Small intestine (tissue), 7 donors: ENCODE data around the gene TASOR2. TPM values are rescaled to one million over a fixed set of nuclear protein-coding genes. Genes with fewer than 3 reads are reported as not detected.
A peak's percentile ranks its signal among the peaks of the same experiment; 100 is the strongest.

Experiments
- DNase-seq, 2 donors: peaks; one replicate each; pipeline versions ENCODE4 v3.0.0 to v3.0.0-alpha.2; 2013
- FAIRE-seq: peaks from 2 replicates; lab custom pipeline; 2012; peaks lifted over from hg19 to GRCh38; lab: Jason Lieb, UNC
- H3K27ac ChIP-seq, 3 donors: one replicate each; pipeline ENCODE4 v1.5.1; 2013; ENCODE audit warnings: low read length in 2 of 3, mild to moderate bottlenecking in 2 of 3, control low read depth in 1 of 3, inconsistent platforms in 1 of 3, low read depth in 1 of 3, moderate library complexity in 1 of 3
- H3K27me3 ChIP-seq, 3 donors: one replicate each; pipeline ENCODE4 v1.6.1; 2013; ENCODE audit warnings: low read length in 3 of 3, inconsistent platforms in 1 of 3; ENCODE audit not compliant: control insufficient read depth in 3 of 3, insufficient read depth in 3 of 3
- H3K36me3 ChIP-seq, 3 donors: one replicate each; pipeline ENCODE4 v1.6.1; 2013; ENCODE audit warnings: low read length in 3 of 3, inconsistent platforms in 1 of 3, low read depth in 1 of 3, mild to moderate bottlenecking in 1 of 3, moderate library complexity in 1 of 3; ENCODE audit not compliant: control insufficient read depth in 3 of 3, insufficient read depth in 2 of 3
- H3K4me1 ChIP-seq, 3 donors: one replicate each; pipeline ENCODE4 v1.6.1; 2013; ENCODE audit warnings: low read length in 2 of 3, inconsistent platforms in 1 of 3, low read depth in 1 of 3, mild to moderate bottlenecking in 1 of 3, moderate library complexity in 1 of 3; ENCODE audit not compliant: control insufficient read depth in 3 of 3, insufficient read depth in 2 of 3
- H3K4me3 ChIP-seq, 3 donors: one replicate each; pipeline ENCODE4 v1.5.1; 2013; ENCODE audit warnings: low read length in 3 of 3, control low read depth in 1 of 3, inconsistent platforms in 1 of 3, low read depth in 1 of 3, mild to moderate bottlenecking in 1 of 3, moderate library complexity in 1 of 3
- H3K9me3 ChIP-seq, 2 donors: one replicate each; pipeline ENCODE4 v1.6.1; 2013; ENCODE audit warnings: low read depth in 1 of 2, low read length in 1 of 2; ENCODE audit not compliant: control insufficient read depth in 2 of 2, insufficient read depth in 1 of 2
- WGBS, 3 donors: extraction: QIAGEN DNeasy Blood & Tissue Kit; methylation state at CpG; one replicate each; pipeline ENCODE4 v1.1.7; 2013; 5-methylcytosine and 5-hydroxymethylcytosine counted together
- polyA plus RNA-seq, 4 donors: library from polyadenylated mRNA; stranded (reverse) in 3 of 4; unstranded in 1 of 4; fragments of 200-250 nt in 3 of 4; fragments of 120-200 nt in 1 of 4; gene quantifications; one replicate each; pipeline versions ENCODE4 v1.2.1 to v1.2.3, GENCODE V29; 2013
- donor health status: healthy with polysubstance abuse.
- donor health status: control.
- donor health status: control.
- donor health status: Bipolar disorder and iron deficiency.
- donor health status: healthy.

TASOR2 gene
- polyA plus RNA-seq, 4 donors, result 5.4 to 22.7 (median 10.6) TPM

DNA sequence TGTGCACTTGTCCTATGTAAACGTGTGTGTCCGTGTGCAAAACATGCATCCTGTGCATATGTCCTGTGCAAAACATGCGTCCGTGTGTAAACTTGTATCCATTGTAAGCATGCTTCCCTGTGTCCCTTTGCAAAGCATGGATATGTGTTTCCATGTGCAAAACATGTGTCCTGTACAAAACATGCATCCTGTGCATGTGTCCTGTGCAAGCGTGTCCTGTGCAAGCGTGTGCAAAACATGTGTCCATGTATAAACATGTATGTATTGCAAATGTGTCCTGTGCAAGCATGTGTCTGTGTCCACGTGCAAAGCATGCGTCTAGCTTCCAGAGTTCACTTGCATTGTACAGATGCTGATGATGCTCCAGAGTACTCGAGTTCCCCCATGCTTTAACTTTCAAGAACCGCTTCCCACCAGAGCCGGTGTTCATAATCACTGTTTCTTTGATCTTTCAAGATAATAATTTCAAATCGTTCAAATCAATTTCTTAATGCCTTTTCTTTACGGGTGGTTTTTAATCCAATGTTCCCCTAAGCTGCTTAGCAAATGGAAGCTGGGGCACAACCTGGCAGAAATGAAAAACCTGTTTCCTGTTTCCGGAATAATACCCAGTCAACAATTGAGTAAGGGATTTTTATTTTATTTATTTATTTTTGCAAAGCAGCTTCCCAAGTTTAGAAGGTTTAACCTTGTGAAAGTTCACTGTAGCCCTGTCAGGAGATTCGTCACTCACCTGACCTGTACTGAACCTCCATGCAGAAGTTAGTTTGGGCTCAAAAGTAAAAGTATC lies 17.6 kb upstream of the TASOR2 start:
- Histone ChIP-seq H3K4me3 (peak overlapping the region; percentile 24 to 100 (median 54)), H3K27me3 (no peaks in the 10 kb centered on the region), H3K9me3 (no peaks in the 10 kb centered on the region), H3K36me3 (peaks cover 0 to under 1% (median 0%) of the 10 kb centered on the region in 3 donors), H3K27ac (no peak overlapping the region), H3K4me1 (peaks cover 2 to 11% (median 3%) of the 10 kb centered on the region in 3 donors)
- FAIRE-seq (no peak), DNase-seq (peak in 1 of 2 donors; percentile 16)
- WGBS, 3 donors, result 26 to 33% (median 27%) methylated on average over 15 of the region's 15 CpGs

DNA sequence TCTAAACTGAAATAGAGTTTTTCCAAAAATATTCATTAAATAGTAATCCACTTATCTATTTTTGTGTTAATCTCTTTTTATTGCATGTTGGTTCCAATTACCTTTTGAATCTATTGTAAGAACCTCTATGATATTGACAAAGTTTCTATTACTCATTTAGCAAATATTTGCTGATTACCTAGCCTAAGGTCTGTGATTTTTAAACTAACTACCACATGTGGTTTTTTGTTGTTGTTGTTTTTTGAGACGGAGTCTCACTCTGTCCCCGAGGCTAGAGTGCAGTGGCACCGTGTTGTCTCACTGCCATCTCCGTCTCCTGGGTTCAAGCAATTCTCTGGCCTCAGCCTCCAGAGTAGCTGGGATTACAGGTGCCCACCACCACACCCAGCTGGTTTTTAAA lies 16.2 kb upstream of the TASOR2 start:
- Histone ChIP-seq H3K27me3 (no peaks in the 10 kb centered on the region), H3K27ac (no peak overlapping the region), H3K36me3 (no peaks in the 10 kb centered on the region), H3K4me1 (peaks cover 2 to 11% (median 3%) of the 10 kb centered on the region in 3 donors), H3K9me3 (peaks cover 0 to under 1% of the 10 kb centered on the region in 2 donors), H3K4me3 (no peak overlapping the region)
- DNase-seq (no peak), FAIRE-seq (no peak)
- 68 to 78% (median 70%) methylated on average over 4 of the region's 4 CpGs for WGBS, 3 donors

DNA sequence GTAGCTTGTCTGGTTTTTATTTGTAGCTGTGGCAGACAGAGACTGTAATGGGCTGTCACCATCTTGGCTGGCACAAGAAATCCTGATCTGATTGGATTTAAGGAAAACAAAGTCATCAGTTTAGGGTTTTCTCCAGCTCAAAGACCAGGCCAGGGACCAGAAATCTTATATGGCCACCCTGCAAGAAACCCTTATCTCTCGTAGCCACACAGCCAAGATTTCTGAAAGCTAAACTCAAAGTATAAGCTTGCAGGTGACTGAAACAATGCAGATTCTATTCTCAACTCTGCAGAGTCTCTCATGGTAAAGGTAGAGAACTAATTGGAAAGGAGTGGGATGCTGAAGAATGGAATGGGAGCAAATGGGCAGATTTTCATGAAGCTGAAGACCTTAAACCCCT lies 15.0 kb upstream of the TASOR2 start:
- DNase-seq (no peak), FAIRE-seq (no peak)
- 80 to 97% (median 89%) methylated on average over 1 of the region's 1 CpG for WGBS, 3 donors
- H3K4me3 ChIP-seq, result no peak overlapping the region
- no peaks in the 10 kb centered on the region for H3K36me3 ChIP-seq
- H3K27ac ChIP-seq, result no peak overlapping the region
- H3K9me3 ChIP-seq, result peaks cover 0 to 4% of the 10 kb centered on the region in 2 donors
- no peaks in the 10 kb centered on the region for H3K27me3 ChIP-seq
- H3K4me1 ChIP-seq, result peaks cover 2 to 5% (median 3%) of the 10 kb centered on the region in 3 donors

DNA sequence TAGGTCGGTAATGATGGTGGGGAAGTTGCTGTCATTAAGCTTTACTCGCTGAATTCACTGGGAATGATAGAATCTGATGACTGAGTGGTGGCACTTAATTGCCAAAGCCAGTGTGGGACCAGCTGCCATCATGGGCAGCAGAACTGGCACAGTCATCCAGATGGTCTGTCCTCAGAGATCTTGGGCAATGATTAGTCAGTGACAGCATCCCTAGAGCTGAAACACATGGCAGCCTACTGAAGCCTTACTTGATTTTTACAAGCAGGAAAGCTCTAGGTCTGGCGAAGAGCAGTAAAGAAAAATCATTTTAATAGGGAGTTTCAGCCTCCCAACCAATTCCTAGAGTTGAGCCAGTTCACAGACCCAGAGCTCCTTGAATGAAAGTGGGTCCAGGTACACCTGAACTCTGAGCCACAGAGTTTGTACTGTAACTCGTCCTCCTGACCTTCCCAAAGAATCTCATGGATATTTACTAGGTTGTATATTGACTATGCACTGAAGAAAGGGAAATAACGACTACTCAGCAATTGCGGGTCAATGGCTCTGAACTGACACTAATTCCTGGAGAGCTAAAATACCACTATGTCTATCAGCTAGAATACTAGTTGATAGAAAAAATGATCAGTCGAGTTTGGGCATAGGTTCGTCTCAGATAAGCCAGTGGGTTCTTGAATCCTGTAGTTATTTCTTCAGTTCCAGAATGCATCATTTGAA lies 13.8 kb upstream of the TASOR2 start:
- no peaks in the 10 kb centered on the region for H3K36me3 ChIP-seq
- H3K27me3 ChIP-seq, result no peaks in the 10 kb centered on the region
- H3K4me1 ChIP-seq, result peaks cover 0 to 3% (median 2%) of the 10 kb centered on the region in 3 donors
- WGBS, 3 donors, result 58 to 83% (median 67%) methylated on average over 8 of the region's 8 CpGs
- no peak for DNase-seq
- peaks cover 0 to 4% of the 10 kb centered on the region in 2 donors for H3K9me3 ChIP-seq
- no peak overlapping the region for H3K4me3 ChIP-seq
- H3K27ac ChIP-seq, result no peak overlapping the region
- FAIRE-seq, result no peak

DNA sequence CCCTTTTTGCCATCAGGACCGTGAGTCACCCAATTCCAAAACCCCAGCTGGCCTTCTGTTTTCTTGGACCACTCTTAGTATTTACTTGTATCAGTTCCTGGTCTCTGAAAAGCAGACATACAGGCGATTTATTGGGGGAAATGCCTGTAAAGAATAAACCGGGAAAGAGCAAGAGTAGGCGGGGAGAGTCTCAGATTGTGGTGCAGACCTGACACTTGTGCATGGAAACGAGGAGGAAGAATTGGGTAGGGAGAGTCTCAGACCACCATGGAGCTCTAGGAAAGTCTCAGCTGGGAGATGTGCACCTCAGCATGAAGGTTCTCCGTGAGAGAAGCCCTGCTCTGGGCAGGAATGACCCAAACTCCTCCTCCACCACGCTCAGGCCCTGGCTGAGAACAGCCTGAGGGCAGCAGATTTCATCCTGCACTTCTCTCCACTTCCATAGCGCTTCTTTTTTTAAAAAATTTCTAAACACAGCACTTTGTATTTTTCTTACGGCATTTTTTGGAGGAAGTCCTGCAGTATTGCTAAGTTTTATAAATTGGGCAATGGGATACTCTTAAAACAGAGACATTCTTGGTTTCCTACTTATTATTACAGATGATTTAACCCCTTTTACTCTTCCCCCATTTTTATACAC lies 6.1 kb upstream of the TASOR2 start:
- Histone ChIP-seq H3K27ac (no peak overlapping the region), H3K36me3 (no peaks in the 10 kb centered on the region), H3K4me1 (no peaks in the 10 kb centered on the region), H3K9me3 (peaks cover 0 to 2% of the 10 kb centered on the region in 2 donors), H3K27me3 (peaks cover 0 to 3% (median 0%) of the 10 kb centered on the region in 3 donors), H3K4me3 (no peak overlapping the region)
- WGBS, 3 donors, result 72 to 82% (median 81%) methylated on average over 9 of the region's 9 CpGs
- DNase-seq (no peak), FAIRE-seq (no peak)

DNA sequence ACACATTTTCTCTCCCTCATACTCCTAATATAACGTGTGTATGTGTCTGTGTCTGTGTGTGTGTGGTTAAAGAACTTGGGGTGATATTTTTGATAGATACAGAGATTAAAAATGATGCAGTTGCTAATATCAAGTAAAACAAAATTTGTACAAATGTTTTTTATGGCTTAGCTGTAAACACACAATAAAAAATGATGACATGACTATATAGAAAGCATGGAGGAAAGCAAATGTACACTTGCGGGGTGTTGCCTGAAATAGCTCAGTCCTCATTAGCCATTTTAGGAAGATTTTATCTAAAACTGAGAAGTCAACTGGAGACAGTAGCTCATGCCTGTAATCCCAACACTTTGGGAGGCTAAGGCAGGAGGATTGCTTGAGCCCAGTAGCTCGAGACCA lies 5.6 kb upstream of the TASOR2 start:
- no peak for FAIRE-seq
- Histone ChIP-seq H3K36me3 (no peaks in the 10 kb centered on the region), H3K4me1 (no peaks in the 10 kb centered on the region), H3K9me3 (no peaks in the 10 kb centered on the region), H3K27ac (no peak overlapping the region), H3K27me3 (peaks cover 0 to 3% (median 0%) of the 10 kb centered on the region in 3 donors), H3K4me3 (no peak overlapping the region)
- no peak for DNase-seq
- WGBS, 3 donors, result 82 to 87% (median 84%) methylated on average over 3 of the region's 3 CpGs

- peaks cover 0 to 3% (median 0%) of the 10 kb centered on the region in 3 donors for H3K27me3 ChIP-seq
- FAIRE-seq (no peak), DNase-seq (no peak)
- no peaks in the 10 kb centered on the region for H3K36me3 ChIP-seq
- no peak overlapping the region for H3K27ac ChIP-seq
- WGBS, 3 donors, result 68 to 89% (median 86%) methylated on average over 2 of the region's 2 CpGs
- H3K4me3 ChIP-seq, result no peak overlapping the region
- H3K4me1 ChIP-seq, result no peaks in the 10 kb centered on the region
- H3K9me3 ChIP-seq, result no peaks in the 10 kb centered on the region
Measured at GRCh38 chr10:5679606-5680005, 5.0 kb upstream of the TASOR2 start.

- Histone ChIP-seq H3K4me3 (no peak overlapping the region), H3K9me3 (no peaks in the 10 kb centered on the region), H3K27me3 (peaks cover 0 to 3% (median 0%) of the 10 kb centered on the region in 3 donors), H3K4me1 (no peaks in the 10 kb centered on the region), H3K36me3 (no peaks in the 10 kb centered on the region), H3K27ac (no peak overlapping the region)
- FAIRE-seq (no peak), DNase-seq (no peak)
- 76 to 81% (median 80%) methylated on average over 5 of the region's 5 CpGs for WGBS, 3 donors
Measured at GRCh38 chr10:5681930-5682329, 2.7 kb upstream of the TASOR2 start.
